Activated CD4-positive, alpha-beta T cell treated with anti-CD3 and anti-CD28 coated beads, Interleukin-10, Interleukin-2, amounts not matched to agents 100 ng/mL and 50 ng/mL, durations not matched to agents 16 hours and 8 hours (primary cell): ENCODE results near the gene ATG9A.

Experiments used
- DNase-seq: peaks from one replicate; pipeline ENCODE4 v3.0.0-alpha.2; 2020

Gene ATG9A

GRCh38 chr2:219219784-219220532, 9.5 kb downstream of the ATG9A start:
- no peak for DNase-seq

- DNase-seq, result peak; percentile 93
These were observed 10.4 kb downstream of the ATG9A start, which contains the start of gene ABCB6 for GRCh38 chr2:219218732-219219701. ABCB6 (minus strand) TSS chr2:219218958; CDS start chr2:219218673, 285 bp downstream.

- DNase-seq, result no peak
These were observed 11.2 kb downstream of the ATG9A start for GRCh38 chr2:219218217-219218731.

- DNase-seq, result no peak
These were observed 12.9 kb downstream of the ATG9A start for GRCh38 chr2:219216535-219216915.

- DNase-seq, result peak; percentile 20
These were observed 13.4 kb downstream of the ATG9A start for GRCh38 chr2:219215871-219216534.

GRCh38 chr2:219214786-219215185, 14.7 kb downstream of the ATG9A start:
- DNase-seq, result no peak

GRCh38 chr2:219214141-219214540, 15.3 kb downstream of the ATG9A start:
- DNase-seq, result no peak

- DNase-seq, result no peak
These were observed 15.9 kb downstream of the ATG9A start for GRCh38 chr2:219213486-219214071.

- DNase-seq, result no peak
These were observed 16.4 kb downstream of the ATG9A start for GRCh38 chr2:219213026-219213415.

- DNase-seq, result no peak
These were observed 18.5 kb downstream of the ATG9A start for GRCh38 chr2:219210886-219211362.

- no peak for DNase-seq
These were observed 19.1 kb downstream of the ATG9A start for GRCh38 chr2:219210196-219210885.

GRCh38 chr2:219209236-219210195, 19.9 kb downstream of the ATG9A start:
- DNase-seq, result peak; percentile 10

- DNase-seq, result no peak
These were observed 21.3 kb downstream of the ATG9A start for GRCh38 chr2:219207884-219208740.

- DNase-seq, result no peak
These were observed 22.1 kb downstream of the ATG9A start for GRCh38 chr2:219207134-219207883.

- peak; percentile 96 for DNase-seq
These were observed 22.9 kb downstream of the ATG9A start, which contains the start of gene ZFAND2B for GRCh38 chr2:219206328-219207133. ZFAND2B (plus strand) TSS chr2:219206782; CDS start chr2:219206988, 206 bp downstream.

- DNase-seq, result no peak
These were observed 23.5 kb downstream of the ATG9A start for GRCh38 chr2:219205981-219206327.

- no peak for DNase-seq
These were observed 24.3 kb downstream of the ATG9A start for GRCh38 chr2:219205165-219205538.
